Measurements from ENCODE around the gene DDX42. TPM values are rescaled to one million over a fixed set of nuclear protein-coding genes. Genes with fewer than 3 reads are reported as not detected.

Gene DDX42
- total and polyA plus RNA-seq, 9 of the 15 experiments (the other 6 are each of a cell fraction or from before 2014, with no cell fraction given): 16.5 to 149 (median 87.6) TPM

DNA sequence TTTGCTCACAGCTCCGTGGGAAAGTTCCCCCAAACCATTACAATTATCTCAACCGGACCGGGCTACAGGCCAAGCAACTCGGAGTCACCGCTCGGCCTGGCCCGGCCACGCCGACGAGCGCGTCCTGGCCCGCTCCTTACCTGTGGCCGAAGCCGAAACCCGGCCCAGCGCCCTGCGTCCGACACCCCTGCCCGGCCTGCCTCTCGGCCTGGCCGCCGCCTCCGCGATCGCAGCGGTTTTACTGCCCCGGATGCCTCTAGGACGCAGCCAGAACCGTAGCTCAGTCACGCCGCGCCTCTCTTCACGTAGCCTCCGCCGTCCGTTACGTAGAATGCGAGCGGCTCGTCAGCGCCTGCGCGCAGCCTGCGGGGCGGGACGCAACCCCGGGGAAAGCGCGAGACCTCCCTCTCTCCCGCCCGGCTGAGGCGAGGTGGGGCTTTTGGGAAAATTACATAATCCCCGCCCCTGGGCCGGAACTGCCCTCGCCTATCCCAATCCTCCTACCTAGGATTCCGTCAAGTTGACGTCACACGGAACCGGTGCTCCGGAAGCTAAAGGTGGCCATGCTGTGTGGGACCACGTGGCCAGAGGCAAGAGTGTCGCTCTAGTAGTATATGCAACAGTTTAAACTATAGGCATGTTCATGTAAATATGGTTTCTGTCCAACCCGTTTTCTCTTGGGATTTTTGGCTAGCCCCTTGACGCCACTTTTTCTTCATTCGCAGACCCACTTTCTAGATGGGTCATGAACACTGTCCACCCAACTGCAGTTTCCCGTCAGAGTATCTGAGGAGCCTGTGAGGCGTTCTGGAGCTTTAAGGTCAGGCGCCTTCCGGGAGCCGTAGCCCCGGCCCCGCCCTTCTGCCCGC is 464 bp upstream of the DDX42 start, which contains the start of gene CCDC47 (continued):
- TF ChIP-seq SFPQ (IDR thresholded peaks at IDR 0.05; ENCODE audit: low read depth, low read length) (peak; percentile 66; the same call in 1 of the 2 replicates), CBX3 (IDR thresholded peaks at IDR 0.05; ENCODE audit: borderline replicate concordance in 1 of 2, low read length in 2 of 2) (peak in 1 of 2 experiments; percentile 41; a peak in 1 of 3 replicates), OTX1 (CRISPR knock-in tag; IDR thresholded peaks at IDR 0.05) (peak; percentile 90), ERF (CRISPR knock-in tag; IDR thresholded peaks at IDR 0.05) (peak; percentile 82), SNRNP70 (optimal IDR thresholded peaks at IDR 0.05; ENCODE audit: low read depth, low read length) (no peak), TFE3 (CRISPR knock-in tag; IDR thresholded peaks at IDR 0.05) (0 out of 2 replicates have a peak, but pooled peaks have one; percentile 8), ZNF12 (CRISPR knock-in tag; IDR thresholded peaks at IDR 0.05) (peak; percentile 85), TAF9B (IDR thresholded peaks at IDR 0.05; ENCODE audit: partially characterized antibody) (peak; percentile 74)
- TF ChIP-seq, protein P1, sequence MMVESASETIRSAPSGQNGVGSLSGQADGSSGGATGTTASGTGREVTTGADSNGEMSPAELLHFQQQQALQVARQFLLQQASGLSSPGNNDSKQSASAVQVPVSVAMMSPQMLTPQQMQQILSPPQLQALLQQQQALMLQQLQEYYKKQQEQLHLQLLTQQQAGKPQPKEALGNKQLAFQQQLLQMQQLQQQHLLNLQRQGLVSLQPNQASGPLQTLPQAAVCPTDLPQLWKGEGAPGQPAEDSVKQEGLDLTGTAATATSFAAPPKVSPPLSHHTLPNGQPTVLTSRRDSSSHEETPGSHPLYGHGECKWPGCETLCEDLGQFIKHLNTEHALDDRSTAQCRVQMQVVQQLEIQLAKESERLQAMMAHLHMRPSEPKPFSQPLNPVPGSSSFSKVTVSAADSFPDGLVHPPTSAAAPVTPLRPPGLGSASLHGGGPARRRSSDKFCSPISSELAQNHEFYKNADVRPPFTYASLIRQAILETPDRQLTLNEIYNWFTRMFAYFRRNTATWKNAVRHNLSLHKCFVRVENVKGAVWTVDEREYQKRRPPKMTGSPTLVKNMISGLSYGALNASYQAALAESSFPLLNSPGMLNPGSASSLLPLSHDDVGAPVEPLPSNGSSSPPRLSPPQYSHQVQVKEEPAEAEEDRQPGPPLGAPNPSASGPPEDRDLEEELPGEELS (CRISPR knock-in tag; IDR thresholded peaks at IDR 0.05; ENCODE audit: borderline replicate concordance): peak; percentile 84; the same call in 1 of the 2 replicates
- TF ChIP-seq, protein P2, sequence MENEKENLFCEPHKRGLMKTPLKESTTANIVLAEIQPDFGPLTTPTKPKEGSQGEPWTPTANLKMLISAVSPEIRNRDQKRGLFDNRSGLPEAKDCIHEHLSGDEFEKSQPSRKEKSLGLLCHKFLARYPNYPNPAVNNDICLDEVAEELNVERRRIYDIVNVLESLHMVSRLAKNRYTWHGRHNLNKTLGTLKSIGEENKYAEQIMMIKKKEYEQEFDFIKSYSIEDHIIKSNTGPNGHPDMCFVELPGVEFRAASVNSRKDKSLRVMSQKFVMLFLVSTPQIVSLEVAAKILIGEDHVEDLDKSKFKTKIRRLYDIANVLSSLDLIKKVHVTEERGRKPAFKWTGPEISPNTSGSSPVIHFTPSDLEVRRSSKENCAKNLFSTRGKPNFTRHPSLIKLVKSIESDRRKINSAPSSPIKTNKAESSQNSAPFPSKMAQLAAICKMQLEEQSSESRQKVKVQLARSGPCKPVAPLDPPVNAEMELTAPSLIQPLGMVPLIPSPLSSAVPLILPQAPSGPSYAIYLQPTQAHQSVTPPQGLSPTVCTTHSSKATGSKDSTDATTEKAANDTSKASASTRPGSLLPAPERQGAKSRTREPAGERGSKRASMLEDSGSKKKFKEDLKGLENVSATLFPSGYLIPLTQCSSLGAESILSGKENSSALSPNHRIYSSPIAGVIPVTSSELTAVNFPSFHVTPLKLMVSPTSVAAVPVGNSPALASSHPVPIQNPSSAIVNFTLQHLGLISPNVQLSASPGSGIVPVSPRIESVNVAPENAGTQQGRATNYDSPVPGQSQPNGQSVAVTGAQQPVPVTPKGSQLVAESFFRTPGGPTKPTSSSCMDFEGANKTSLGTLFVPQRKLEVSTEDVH (IDR thresholded peaks at IDR 0.05; ENCODE audit: low read depth, partially characterized antibody): peak; percentile 89
- TF ChIP-seq, protein P3, sequence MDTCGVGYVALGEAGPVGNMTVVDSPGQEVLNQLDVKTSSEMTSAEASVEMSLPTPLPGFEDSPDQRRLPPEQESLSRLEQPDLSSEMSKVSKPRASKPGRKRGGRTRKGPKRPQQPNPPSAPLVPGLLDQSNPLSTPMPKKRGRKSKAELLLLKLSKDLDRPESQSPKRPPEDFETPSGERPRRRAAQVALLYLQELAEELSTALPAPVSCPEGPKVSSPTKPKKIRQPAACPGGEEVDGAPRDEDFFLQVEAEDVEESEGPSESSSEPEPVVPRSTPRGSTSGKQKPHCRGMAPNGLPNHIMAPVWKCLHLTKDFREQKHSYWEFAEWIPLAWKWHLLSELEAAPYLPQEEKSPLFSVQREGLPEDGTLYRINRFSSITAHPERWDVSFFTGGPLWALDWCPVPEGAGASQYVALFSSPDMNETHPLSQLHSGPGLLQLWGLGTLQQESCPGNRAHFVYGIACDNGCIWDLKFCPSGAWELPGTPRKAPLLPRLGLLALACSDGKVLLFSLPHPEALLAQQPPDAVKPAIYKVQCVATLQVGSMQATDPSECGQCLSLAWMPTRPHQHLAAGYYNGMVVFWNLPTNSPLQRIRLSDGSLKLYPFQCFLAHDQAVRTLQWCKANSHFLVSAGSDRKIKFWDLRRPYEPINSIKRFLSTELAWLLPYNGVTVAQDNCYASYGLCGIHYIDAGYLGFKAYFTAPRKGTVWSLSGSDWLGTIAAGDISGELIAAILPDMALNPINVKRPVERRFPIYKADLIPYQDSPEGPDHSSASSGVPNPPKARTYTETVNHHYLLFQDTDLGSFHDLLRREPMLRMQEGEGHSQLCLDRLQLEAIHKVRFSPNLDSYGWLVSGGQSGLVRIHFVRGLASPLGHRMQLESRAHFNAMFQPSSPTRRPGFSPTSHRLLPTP (IDR thresholded peaks at IDR 0.05; ENCODE audit: borderline replicate concordance, extremely low read depth, insufficient read length): no peak
